GM19468 (cell line): ENCODE results near the gene GALNT1.

Experiments
- ATAC-seq: cut with Tn5 transposase; IDR thresholded peaks from one replicate; pipeline ENCODE4 v1.9.1; 2021; ENCODE audit warnings: mild to moderate bottlenecking, moderate library complexity, moderate number of reproducible peaks; ENCODE audit not compliant: unreplicated experiment; ENCODE audit errors: extremely low read depth

GALNT1 gene

GRCh38 chr18:35707674-35708073 lies 126.1 kb downstream of the GALNT1 start:
- ATAC-seq = no peak

- ATAC-seq = no peak
These were observed 129.0 kb downstream of the GALNT1 start for GRCh38 chr18:35710581-35710980.

- no peak for ATAC-seq
These were observed 129.7 kb downstream of the GALNT1 start for GRCh38 chr18:35711227-35711626.

- ATAC-seq = no peak
These were observed 132.0 kb downstream of the GALNT1 start for GRCh38 chr18:35713545-35713944.

- no peak for ATAC-seq
These were observed 133.0 kb downstream of the GALNT1 start for GRCh38 chr18:35714539-35714938.

- ATAC-seq = no peak
These were observed 133.6 kb downstream of the GALNT1 start for GRCh38 chr18:35715139-35715538.

- no peak for ATAC-seq
These were observed 134.8 kb downstream of the GALNT1 start for GRCh38 chr18:35716169-35716831.

GRCh38 chr18:35717182-35717581 lies 135.6 kb downstream of the GALNT1 start:
- ATAC-seq = no peak

GRCh38 chr18:35721431-35722081 lies 140.0 kb downstream of the GALNT1 start:
- ATAC-seq = no peak

GRCh38 chr18:35728676-35729075 lies 147.1 kb downstream of the GALNT1 start:
- ATAC-seq = no peak

- ATAC-seq = no peak
These were observed 148.6 kb downstream of the GALNT1 start for GRCh38 chr18:35729991-35730668.

GRCh38 chr18:35730691-35731370 lies 149.3 kb downstream of the GALNT1 start:
- ATAC-seq = no peak

GRCh38 chr18:35731701-35732100 lies 150.2 kb downstream of the GALNT1 start:
- no peak for ATAC-seq

- ATAC-seq = no peak
These were observed 150.6 kb downstream of the GALNT1 start for GRCh38 chr18:35732162-35732561.

- ATAC-seq = no peak
These were observed 151.1 kb downstream of the GALNT1 start for GRCh38 chr18:35732636-35733035.

GRCh38 chr18:35733408-35733807 lies 151.9 kb downstream of the GALNT1 start:
- no peak for ATAC-seq

GRCh38 chr18:35736696-35737095 lies 155.2 kb downstream of the GALNT1 start:
- ATAC-seq = no peak

GRCh38 chr18:35739778-35740177 lies 158.2 kb downstream of the GALNT1 start:
- no peak for ATAC-seq

GRCh38 chr18:35740656-35741055 lies 159.1 kb downstream of the GALNT1 start:
- ATAC-seq = no peak

- no peak for ATAC-seq
These were observed 162.4 kb downstream of the GALNT1 start for GRCh38 chr18:35743916-35744315.

GRCh38 chr18:35745814-35746213 lies 164.3 kb downstream of the GALNT1 start:
- ATAC-seq = no peak
